Mammary epithelial cell (primary cell): Measurements from ENCODE around the gene SRPX2.

Experiments used
- EZH2 ChIP-seq: IDR thresholded peaks from 2 replicates; pipeline ENCODE4 v1.6.1; 2012; ENCODE audit warnings: low read length, inconsistent platforms, borderline replicate concordance
- TF ChIP-seq, protein P1 (sequence below), 2 donors: IDR thresholded peaks in 1 of 2; conservative IDR thresholded peaks in 1 of 2; 2 replicates each; pipeline ENCODE4 v1.5.1; 2011 to 2012; ENCODE audit warnings: inconsistent platforms in 2 of 2, low read length in 2 of 2, mild to moderate bottlenecking in 2 of 2, control low read depth in 1 of 2, low read depth in 1 of 2; ENCODE audit not compliant: insufficient read depth in 1 of 2; ENCODE audit errors: extremely low read depth in 1 of 2

DNA sequence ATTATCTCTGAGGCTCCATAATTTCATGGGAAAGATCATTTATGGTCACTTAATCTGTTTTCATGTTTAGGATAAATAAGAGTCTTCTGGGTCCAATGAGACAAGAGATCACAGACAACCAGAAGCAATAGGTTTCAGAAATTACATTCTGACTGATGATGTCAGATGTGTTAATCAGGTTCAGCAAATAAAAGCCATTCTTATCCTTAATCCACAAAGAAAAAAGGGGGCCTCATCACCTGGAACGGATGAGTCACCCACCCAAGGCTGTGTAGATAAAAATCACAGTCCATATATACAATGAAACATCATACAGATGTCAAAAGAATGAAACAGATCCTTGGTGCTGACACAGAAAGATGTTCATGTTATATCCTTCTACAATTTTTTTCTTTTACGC, 51.3 kb downstream of the SRPX2 start:
- TF ChIP-seq, protein P1, sequence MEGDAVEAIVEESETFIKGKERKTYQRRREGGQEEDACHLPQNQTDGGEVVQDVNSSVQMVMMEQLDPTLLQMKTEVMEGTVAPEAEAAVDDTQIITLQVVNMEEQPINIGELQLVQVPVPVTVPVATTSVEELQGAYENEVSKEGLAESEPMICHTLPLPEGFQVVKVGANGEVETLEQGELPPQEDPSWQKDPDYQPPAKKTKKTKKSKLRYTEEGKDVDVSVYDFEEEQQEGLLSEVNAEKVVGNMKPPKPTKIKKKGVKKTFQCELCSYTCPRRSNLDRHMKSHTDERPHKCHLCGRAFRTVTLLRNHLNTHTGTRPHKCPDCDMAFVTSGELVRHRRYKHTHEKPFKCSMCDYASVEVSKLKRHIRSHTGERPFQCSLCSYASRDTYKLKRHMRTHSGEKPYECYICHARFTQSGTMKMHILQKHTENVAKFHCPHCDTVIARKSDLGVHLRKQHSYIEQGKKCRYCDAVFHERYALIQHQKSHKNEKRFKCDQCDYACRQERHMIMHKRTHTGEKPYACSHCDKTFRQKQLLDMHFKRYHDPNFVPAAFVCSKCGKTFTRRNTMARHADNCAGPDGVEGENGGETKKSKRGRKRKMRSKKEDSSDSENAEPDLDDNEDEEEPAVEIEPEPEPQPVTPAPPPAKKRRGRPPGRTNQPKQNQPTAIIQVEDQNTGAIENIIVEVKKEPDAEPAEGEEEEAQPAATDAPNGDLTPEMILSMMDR (conservative IDR thresholded peaks at IDR 0.05 in 1 of 2, IDR thresholded peaks at IDR 0.05 in 1 of 2; ENCODE audit: extremely low read depth in 1 of 2, insufficient read depth in 1 of 2, low read depth in 1 of 2, low read length in 2 of 2) = no peak
- no peak for TF ChIP-seq EZH2
